Endodermal cell (in vitro differentiated cells): Measurements from ENCODE around the gene TSKU. TPM values are rescaled to one million over a fixed set of nuclear protein-coding genes. Genes with fewer than 3 reads are reported as not detected.

Experiments
- DNase-seq: peaks from one replicate; pipeline ENCODE4 v3.0.0-alpha.2; 2017
- H3K27ac ChIP-seq: 2 replicates; pipeline ENCODE4 v1.5.1; 2013; ENCODE audit warnings: mild to moderate bottlenecking, low read depth, low read length, moderate library complexity
- H3K27me3 ChIP-seq: 2 replicates; pipeline ENCODE4 v1.6.1; 2013; ENCODE audit warnings: mild to moderate bottlenecking, low read length, moderate library complexity; ENCODE audit not compliant: insufficient read depth, control insufficient read depth, poor library complexity, severe bottlenecking
- H3K36me3 ChIP-seq: 2 replicates; pipeline ENCODE4 v1.7.0; 2013; ENCODE audit warnings: mild to moderate bottlenecking, low read length, moderate library complexity; ENCODE audit not compliant: control insufficient read depth, insufficient read depth
- H3K4me1 ChIP-seq: one replicate; pipeline ENCODE4 v1.7.0; 2013; ENCODE audit warnings: low read length; ENCODE audit not compliant: control insufficient read depth, insufficient read depth
- H3K4me3 ChIP-seq: 2 replicates; pipeline ENCODE4 v1.5.1; 2013; ENCODE audit warnings: mild to moderate bottlenecking, low read length, moderate library complexity
- H3K9ac ChIP-seq: 2 replicates; pipeline ENCODE4 v1.6.1; 2013; ENCODE audit warnings: mild to moderate bottlenecking, low read length, moderate library complexity; ENCODE audit not compliant: poor library complexity, severe bottlenecking; ENCODE audit errors: extremely low read depth
- H3K9me3 ChIP-seq: 2 replicates; pipeline ENCODE4 v1.6.1; 2013; ENCODE audit warnings: mild to moderate bottlenecking, low read length, moderate library complexity; ENCODE audit not compliant: control insufficient read depth
- H3K27ac Mint-ChIP-seq: 2 replicates; pipeline ENCODE4 v1.8.0; 2020; ENCODE audit warnings: mixed read lengths
- H3K27me3 Mint-ChIP-seq: 2 replicates; pipeline ENCODE4 v1.8.0; 2021; ENCODE audit warnings: mild to moderate bottlenecking, mixed read lengths; ENCODE audit not compliant: insufficient read depth
- H3K36me3 Mint-ChIP-seq: 2 replicates; pipeline ENCODE4 v1.8.0; 2020; ENCODE audit warnings: low read depth, mixed read lengths
- H3K4me1 Mint-ChIP-seq: 2 replicates; pipeline ENCODE4 v1.8.0; 2020; ENCODE audit warnings: mixed read lengths
- H3K4me3 Mint-ChIP-seq: 2 replicates; pipeline ENCODE4 v1.8.0; 2020; ENCODE audit warnings: mild to moderate bottlenecking, moderate library complexity, mixed read lengths
- H3K9me3 Mint-ChIP-seq: 2 replicates; pipeline ENCODE4 v1.8.0; 2020; ENCODE audit warnings: mild to moderate bottlenecking, mixed read lengths
- CTCF ChIP-seq: fragments of 200-600 bp; sonication (generic); conservative IDR thresholded peaks from 2 replicates; pipeline ENCODE4 v1.5.0; 2021; ENCODE audit warnings: antibody characterized with exemption, mild to moderate bottlenecking
- WGBS, 2 experiments: methylation state at CpG; one replicate each; pipeline versions ENCODE4 v1.1.5 to v1.1.7; 2013; ENCODE audit warnings: missing lambda C conversion rate in 2 of 2, mixed read lengths in 1 of 2; ENCODE audit not compliant: insufficient coverage in 1 of 2, insufficient read length in 1 of 2; 5-methylcytosine and 5-hydroxymethylcytosine counted together
- total RNA-seq, 2 donors: library from RNA; stranded (reverse); fragmentation: NEBNext Ultra II Directional in 1 of 2; extraction: Animal tissue kit (Norgen Biotek cat#: 25700) in 1 of 2; gene quantifications; 2 replicates in 1 of 2; 3 replicates in 1 of 2; pipeline ENCODE4 v1.2.1, GENCODE V29; 2021

The TSKU gene
- total RNA-seq, 2 donors from 2014 or later = 105 to 130 TPM

DNA sequence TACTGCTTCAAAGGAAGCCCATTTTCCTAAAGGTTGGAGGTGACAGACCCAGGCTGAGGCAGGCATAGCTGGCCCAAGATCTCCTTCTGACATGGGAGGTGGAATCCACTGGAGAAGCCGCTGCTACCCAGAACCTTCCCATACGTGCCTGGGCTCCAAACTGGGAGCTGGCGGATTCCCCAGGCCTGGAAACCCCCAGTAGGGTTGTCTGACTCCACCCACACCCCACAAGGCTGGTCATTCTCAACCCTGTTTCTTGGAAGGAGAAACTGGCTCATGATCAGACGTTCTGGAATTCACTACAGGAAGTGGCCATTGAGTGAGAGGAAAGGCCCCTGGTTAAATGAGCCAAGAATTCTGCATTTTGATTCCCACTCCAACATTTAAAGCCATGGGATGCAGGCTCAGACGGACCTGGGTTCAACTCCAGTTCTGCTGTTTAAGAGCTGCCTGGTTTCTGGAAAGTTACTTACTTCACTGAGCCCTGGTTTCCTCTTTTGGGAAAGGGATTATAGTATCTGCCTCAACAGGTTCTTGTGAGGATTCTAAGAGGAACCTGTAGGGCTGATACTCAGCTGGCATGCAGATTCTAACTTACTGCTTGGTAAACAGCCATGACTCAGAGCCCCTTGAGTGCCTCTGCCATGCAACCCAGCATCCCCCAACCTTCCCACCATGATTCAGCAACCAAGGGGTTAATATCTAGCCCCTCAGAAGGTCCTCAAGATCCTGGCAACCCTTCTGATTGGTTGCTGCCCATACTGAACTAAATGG is 19.4 kb upstream of the TSKU start:
- H3K27me3 Mint-ChIP-seq = no peaks in the 10 kb centered on the region
- H3K27me3 ChIP-seq = no peaks in the 10 kb centered on the region
- 84 to 88% methylated on average over 5 of the region's 5 CpGs for WGBS, 2 experiments
- no peak for TF ChIP-seq CTCF
- no peaks in the 10 kb centered on the region for H3K9me3 Mint-ChIP-seq
- H3K9ac ChIP-seq = no peak overlapping the region
- H3K4me3 Mint-ChIP-seq = no peak overlapping the region
- H3K4me3 ChIP-seq = no peak overlapping the region
- H3K27ac ChIP-seq = no peak overlapping the region
- peaks cover 83% of the 10 kb centered on the region for H3K4me1 Mint-ChIP-seq
- no peaks in the 10 kb centered on the region for H3K36me3 Mint-ChIP-seq
- no peak overlapping the region for H3K27ac Mint-ChIP-seq
- peaks cover 34% of the 10 kb centered on the region for H3K4me1 ChIP-seq
- no peaks in the 10 kb centered on the region for H3K9me3 ChIP-seq
- no peaks in the 10 kb centered on the region for H3K36me3 ChIP-seq
- no peak for DNase-seq

- H3K27me3 ChIP-seq = no peaks in the 10 kb centered on the region
- Mint-ChIP-seq H3K4me1 (peaks cover 78% of the 10 kb centered on the region), H3K4me3 (no peak overlapping the region), H3K27ac (no peak overlapping the region), H3K9me3 (no peaks in the 10 kb centered on the region), H3K27me3 (no peaks in the 10 kb centered on the region), H3K36me3 (no peaks in the 10 kb centered on the region)
- H3K36me3 ChIP-seq = no peaks in the 10 kb centered on the region
- no peaks in the 10 kb centered on the region for H3K9me3 ChIP-seq
- no peak for DNase-seq
- H3K4me3 ChIP-seq = no peak overlapping the region
- H3K9ac ChIP-seq = no peak overlapping the region
- TF ChIP-seq CTCF = no peak
- H3K4me1 ChIP-seq = peaks cover 41% of the 10 kb centered on the region
- 87 to 90% methylated on average over 10 of the region's 10 CpGs for WGBS, 2 experiments
- no peak overlapping the region for H3K27ac ChIP-seq
Measured at GRCh38 chr11:76764941-76765665, 18.1 kb upstream of the TSKU start.

GRCh38 chr11:76765863-76766350 is 17.2 kb upstream of the TSKU start:
- Histone ChIP-seq H3K27me3 (no peaks in the 10 kb centered on the region), H3K27ac (no peak overlapping the region), H3K9me3 (no peaks in the 10 kb centered on the region), H3K9ac (no peak overlapping the region), H3K4me3 (no peak overlapping the region), H3K36me3 (no peaks in the 10 kb centered on the region), H3K4me1 (peaks cover 44% of the 10 kb centered on the region)
- WGBS, 2 experiments = 94 to 96% methylated on average over 5 of the region's 5 CpGs
- no peak for TF ChIP-seq CTCF
- Mint-ChIP-seq H3K4me1 (peaks cover 79% of the 10 kb centered on the region), H3K27ac (no peak overlapping the region), H3K9me3 (no peaks in the 10 kb centered on the region), H3K4me3 (no peak overlapping the region), H3K36me3 (no peaks in the 10 kb centered on the region), H3K27me3 (no peaks in the 10 kb centered on the region)
- peak; percentile 36 for DNase-seq
